ENCODE data around the gene PXMP4.
A peak's percentile ranks its signal among the peaks of the same experiment; 100 is the strongest.

The PXMP4 gene

DNA sequence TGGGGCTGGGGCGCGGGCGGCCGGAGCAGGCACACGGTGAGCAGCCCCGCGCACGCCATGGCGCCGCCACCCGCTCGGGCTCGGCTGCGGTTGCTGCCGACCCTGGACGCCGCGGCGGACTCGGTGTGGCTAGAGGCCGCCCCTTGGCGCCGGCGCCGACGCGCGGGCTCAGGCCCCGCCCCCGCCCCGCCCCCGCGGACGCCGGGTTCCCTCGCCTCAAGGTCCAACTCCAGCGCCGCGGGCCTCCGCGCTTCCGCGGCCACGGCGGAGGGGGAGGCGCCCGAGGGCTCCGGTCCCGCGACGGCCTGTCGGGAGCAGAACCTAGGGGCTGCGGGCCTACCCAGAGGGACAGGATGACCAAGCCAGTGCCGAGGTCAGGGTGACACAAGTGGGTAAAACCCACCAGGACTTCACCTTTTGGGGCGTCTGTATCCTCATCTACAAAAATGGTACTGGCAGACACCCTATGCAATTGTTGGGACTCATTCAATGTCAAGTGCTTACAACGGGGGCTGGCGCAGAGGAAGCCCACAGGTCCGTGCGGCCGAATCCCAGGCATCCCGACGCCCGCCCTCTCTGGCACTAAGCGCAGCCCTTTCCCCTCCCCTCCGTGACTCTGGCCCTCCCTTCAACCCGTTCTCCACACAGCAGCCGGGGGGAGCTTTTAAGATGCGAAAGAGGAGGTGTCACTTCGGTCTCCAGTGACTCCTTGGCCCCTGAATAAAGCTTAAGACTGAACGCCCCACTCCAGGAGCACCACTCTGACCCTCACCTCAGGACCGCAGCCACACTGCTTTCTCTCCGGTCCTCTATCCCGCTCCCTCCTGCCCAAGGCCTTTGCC, 45.6 kb downstream of the PXMP4 start, which contains the start of gene NECAB3:
Gene NECAB3, minus strand, starts transcription at position 135 of the 842 bp plus-strand sequence. Its CDS starts 76 bp downstream, at position 59.
- DNase-seq (ENCODE audit: low read depth, low spot score), result no peak
- no peak within 1 kb of the TSS for H3K4me3 ChIP-seq (ENCODE audit: low read length)

GRCh38 chr20:33673410-33674293, 46.5 kb downstream of the PXMP4 start:
- no peak overlapping the region for H3K4me3 ChIP-seq (ENCODE audit: low read length)
- DNase-seq (ENCODE audit: low read depth, low spot score), result no peak

DNA sequence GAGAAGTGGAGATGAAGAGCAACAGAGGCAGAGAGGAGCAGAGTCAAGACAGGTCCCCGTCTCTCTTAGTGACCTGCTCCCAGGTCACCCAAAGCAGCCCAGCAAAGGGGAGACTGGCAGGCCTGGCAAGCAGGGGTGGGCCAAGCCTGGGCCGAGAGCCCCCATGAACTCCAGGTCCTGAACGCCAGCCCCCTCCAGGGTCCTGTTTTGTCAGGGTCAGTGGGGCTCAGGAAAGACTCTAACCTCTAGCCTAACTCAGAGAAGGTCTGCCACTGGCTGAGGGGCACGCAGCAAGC, 47.0 kb downstream of the PXMP4 start:
- no peak overlapping the region for H3K4me3 ChIP-seq (ENCODE audit: low read length)
- no peak for DNase-seq (ENCODE audit: low read depth, low spot score)

- no peak for DNase-seq (ENCODE audit: low read depth, low spot score)
- H3K4me3 ChIP-seq (ENCODE audit: low read length), result no peak overlapping the region
These were observed 47.5 kb downstream of the PXMP4 start for GRCh38 chr20:33672426-33673113.

DNA sequence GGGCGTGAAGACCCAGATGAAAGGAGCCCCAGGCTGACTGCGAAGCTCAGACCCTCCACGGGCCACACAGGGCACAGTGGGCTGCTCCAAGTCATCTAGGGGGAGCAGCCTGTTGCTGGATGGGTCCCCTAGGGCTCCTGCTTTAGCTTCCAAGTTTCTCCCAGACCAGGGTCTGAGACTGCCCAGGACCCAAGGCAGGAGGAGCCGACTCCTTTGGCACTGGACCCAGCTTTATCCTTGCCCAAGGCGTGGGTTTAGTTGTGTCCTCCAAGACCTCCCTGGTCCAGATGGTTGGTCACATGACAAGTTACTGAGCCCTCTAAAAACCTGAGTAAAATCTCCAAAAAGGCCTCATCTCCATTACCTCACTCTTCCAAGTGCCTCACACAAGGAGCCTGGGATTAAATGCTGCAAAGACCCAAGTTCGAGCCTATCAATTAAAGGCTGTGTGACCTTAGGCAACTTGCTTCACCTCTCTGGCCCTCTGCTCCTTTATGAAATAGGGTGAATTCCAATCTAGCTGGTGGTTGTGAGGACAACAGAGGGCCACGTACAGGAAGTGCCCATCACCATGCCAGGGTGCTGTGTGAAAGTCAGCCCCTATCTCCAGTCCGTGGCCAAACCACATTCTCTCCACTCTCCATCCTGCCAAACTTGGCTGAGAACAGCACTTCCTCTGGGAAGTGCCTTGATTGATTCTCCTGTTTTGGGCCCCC, 48.4 kb downstream of the PXMP4 start:
- DNase-seq (ENCODE audit: low read depth, low spot score), result no peak
- H3K4me3 ChIP-seq (ENCODE audit: low read length), result no peak overlapping the region

- DNase-seq (ENCODE audit: low read depth, low spot score), result no peak
- H3K4me3 ChIP-seq (ENCODE audit: low read length), result no peak overlapping the region
These were observed 49.2 kb downstream of the PXMP4 start for GRCh38 chr20:33670715-33671499.

- no peak overlapping the region for H3K4me3 ChIP-seq (ENCODE audit: low read length)
- DNase-seq (ENCODE audit: low read depth, low spot score), result no peak
These were observed 50.1 kb downstream of the PXMP4 start for GRCh38 chr20:33669873-33670640.

DNA sequence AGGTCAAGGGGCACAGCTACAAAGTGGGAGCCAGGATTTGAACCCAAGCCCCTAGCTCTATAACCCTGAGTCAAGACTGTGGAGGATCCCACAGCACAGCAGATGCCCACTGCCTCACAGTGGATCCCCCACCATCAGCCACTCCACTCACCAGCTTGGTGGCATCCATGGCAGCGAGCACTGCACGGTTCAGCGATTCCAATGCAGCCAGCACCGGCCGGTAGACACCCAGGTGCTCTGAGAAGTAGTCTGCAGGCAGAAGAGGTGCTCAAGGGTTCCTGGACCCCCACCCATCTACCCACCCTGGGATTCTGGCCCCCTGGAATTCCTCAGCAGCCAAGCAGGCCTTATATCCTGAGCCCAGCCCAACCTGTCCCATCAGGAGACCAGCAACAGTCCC, 50.9 kb downstream of the PXMP4 start:
- no peak for DNase-seq (ENCODE audit: low read depth, low spot score)
- no peak overlapping the region for H3K4me3 ChIP-seq (ENCODE audit: low read length)

GRCh38 chr20:33668466-33669155, 51.5 kb downstream of the PXMP4 start:
- H3K4me3 ChIP-seq (ENCODE audit: low read length), result no peak overlapping the region
- DNase-seq (ENCODE audit: low read depth, low spot score), result no peak

DNA sequence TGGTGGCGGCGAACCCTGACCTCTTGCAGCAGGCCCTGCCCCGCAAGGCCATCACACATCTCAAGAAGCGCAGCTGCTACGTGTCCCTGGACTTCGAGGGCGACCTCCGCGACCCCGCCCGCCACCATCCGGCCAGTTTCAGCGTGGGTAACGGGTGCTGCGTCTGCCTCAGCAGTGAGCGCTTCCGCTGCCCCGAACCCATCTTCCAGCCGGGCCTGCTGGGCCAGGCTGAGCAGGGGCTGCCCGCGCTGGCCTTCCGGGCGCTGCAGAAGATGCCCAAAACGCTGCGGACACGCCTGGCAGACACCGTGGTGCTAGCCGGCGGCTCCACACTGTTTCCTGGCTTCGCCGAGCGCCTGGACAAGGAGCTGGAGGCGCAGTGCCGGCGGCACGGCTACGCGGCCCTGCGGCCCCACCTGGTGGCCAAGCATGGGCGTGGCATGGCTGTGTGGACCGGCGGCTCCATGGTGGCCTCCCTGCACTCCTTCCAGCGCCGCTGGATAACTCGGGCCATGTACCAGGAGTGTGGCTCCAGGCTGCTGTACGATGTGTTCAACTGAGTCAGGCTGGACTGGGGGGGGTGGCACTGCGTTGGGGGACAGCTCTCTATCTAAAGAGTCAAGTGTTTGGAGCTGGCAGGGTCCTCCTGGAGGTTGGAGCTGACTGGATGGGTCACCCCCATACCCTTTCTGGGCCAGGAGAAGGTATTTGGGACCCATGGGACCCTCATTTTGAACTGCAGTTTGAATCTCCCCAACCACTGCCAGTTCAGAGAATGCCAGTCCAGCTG, 52.2 kb downstream of the PXMP4 start:
- DNase-seq (ENCODE audit: low read depth, low spot score), result no peak

GRCh38 chr20:33667245-33667675, 52.9 kb downstream of the PXMP4 start:
- H3K4me3 ChIP-seq (ENCODE audit: low read length), result no peak overlapping the region
- no peak for DNase-seq (ENCODE audit: low read depth, low spot score)

More for the DNA sequence above, 52.2 kb downstream of the PXMP4 start:
- no peak overlapping the region for H3K4me3 ChIP-seq (ENCODE audit: low read length)

DNA sequence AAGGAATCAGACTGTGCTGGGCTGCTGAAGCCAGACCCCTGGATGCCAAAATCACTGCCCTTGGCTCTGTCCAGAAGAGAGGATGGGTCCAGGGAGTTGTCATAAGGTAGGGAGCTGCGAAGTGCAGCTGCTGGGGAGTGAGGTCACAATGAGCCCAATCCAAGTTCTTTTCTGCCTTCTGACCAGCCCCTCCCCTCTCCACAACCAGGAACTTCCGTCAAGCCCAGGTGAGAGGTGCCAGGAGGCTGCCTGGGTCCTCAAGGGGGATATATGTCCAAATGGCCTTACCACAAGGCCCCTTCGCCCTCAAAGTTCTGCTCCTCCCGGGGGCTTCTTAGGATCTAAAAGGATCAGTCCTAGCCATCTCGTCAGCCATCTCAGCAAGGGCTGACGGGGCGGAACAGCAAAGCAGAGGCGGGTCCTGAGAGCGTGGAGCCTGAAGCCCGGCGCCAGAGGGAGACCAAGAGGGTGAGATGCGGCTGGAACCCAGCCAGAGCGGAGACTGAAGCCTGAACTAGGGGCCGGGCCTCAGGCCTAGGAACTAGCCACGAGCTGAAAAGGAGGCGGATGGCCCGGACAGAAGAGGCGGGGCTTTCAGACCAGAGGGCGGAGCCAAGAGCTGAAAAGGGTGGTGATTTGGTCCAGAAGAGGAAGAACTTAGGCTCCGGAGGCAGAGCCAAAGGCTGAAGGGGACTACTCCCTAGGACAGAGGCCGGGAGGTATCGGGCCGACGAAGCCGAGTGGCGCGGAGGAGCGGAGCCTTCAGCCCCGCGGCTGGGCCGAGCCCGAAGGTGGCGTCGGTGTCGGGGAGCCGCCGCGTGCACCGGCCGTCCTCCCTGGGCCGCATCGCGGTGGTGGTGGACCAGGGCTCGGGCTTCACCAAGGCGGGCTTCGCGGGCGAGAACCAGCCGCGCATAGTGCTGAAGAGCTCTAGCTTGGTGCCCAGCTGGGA, 53.5 kb downstream of the PXMP4 start, which contains the start of gene ACTL10:
Gene ACTL10, plus strand, starts transcription at position 651 of the 952 bp plus-strand sequence. CDS start 555 bp downstream, outside the sequence.
- DNase-seq (ENCODE audit: low read depth, low spot score), result no peak
- no peak within 1 kb of the TSS for H3K4me3 ChIP-seq (ENCODE audit: low read length)

GRCh38 chr20:33664762-33665144, 55.4 kb downstream of the PXMP4 start:
- DNase-seq (ENCODE audit: low read depth, low spot score), result no peak
- no peak overlapping the region for H3K4me3 ChIP-seq (ENCODE audit: low read length)

- peak overlapping the region; percentile 63 for H3K4me3 ChIP-seq (ENCODE audit: low read length)
- no peak for DNase-seq (ENCODE audit: low read depth, low spot score)
These were observed 55.9 kb downstream of the PXMP4 start for GRCh38 chr20:33664085-33664761.

All from Jurkat, Clone E6-1 (cell line).